ENCODE results near the gene MLEC. TPM values are rescaled to one million over a fixed set of nuclear protein-coding genes. Genes with fewer than 3 reads are reported as not detected.
A peak's percentile ranks its signal among the peaks of the same experiment; 100 is the strongest.

MLEC gene
- total and polyA plus RNA-seq, 12 donors, result 68.3 to 555 (median 264) TPM

DNA sequence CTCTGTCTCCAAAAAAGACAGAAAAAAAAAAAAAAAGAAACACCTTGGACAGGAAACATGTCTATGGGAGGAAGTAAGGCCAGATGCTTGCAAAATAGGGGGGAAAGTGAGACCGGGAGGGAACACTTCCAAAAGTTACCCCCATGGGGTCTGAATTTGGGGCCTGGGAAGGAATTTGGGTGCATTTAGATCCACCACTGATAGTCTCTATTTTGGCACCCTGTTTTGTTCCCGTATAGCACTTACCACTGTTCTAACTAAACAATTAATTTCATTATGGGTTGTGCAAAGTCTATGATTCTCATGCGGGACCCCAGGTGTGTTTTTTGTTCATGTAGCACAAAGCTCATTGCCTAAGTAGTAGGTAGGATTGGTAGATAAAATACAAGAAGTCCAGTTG is 1.4 kb upstream of the MLEC start:
- Histone ChIP-seq H3K27ac (peak overlapping the region in 2 of 5 donors; percentile 19 to 93), H3K9me3 (replicated peaks in 1 of 3) (no peaks in the 10 kb centered on the region), H3K36me3 (replicated peaks in 1 of 2) (no peaks in the 10 kb centered on the region), H3K4me3 (no peak overlapping the region), H3K27me3 (no peaks in the 10 kb centered on the region), H3K4me1 (replicated peaks in 1 of 2) (peaks cover 22 to 37% of the 10 kb centered on the region in 2 donors)
- no peak for DNase-seq
- TF ChIP-seq POLR2A (IDR thresholded peaks at IDR 0.05), result no peak
- TF ChIP-seq, protein P1, sequence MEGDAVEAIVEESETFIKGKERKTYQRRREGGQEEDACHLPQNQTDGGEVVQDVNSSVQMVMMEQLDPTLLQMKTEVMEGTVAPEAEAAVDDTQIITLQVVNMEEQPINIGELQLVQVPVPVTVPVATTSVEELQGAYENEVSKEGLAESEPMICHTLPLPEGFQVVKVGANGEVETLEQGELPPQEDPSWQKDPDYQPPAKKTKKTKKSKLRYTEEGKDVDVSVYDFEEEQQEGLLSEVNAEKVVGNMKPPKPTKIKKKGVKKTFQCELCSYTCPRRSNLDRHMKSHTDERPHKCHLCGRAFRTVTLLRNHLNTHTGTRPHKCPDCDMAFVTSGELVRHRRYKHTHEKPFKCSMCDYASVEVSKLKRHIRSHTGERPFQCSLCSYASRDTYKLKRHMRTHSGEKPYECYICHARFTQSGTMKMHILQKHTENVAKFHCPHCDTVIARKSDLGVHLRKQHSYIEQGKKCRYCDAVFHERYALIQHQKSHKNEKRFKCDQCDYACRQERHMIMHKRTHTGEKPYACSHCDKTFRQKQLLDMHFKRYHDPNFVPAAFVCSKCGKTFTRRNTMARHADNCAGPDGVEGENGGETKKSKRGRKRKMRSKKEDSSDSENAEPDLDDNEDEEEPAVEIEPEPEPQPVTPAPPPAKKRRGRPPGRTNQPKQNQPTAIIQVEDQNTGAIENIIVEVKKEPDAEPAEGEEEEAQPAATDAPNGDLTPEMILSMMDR (IDR thresholded peaks at IDR 0.05), result no peak
- 55 to 69% (median 64%) methylated on average over 3 of the region's 3 CpGs for WGBS, 4 donors
- intact Hi-C loops (cut with DNase I), result no loop called here

DNA sequence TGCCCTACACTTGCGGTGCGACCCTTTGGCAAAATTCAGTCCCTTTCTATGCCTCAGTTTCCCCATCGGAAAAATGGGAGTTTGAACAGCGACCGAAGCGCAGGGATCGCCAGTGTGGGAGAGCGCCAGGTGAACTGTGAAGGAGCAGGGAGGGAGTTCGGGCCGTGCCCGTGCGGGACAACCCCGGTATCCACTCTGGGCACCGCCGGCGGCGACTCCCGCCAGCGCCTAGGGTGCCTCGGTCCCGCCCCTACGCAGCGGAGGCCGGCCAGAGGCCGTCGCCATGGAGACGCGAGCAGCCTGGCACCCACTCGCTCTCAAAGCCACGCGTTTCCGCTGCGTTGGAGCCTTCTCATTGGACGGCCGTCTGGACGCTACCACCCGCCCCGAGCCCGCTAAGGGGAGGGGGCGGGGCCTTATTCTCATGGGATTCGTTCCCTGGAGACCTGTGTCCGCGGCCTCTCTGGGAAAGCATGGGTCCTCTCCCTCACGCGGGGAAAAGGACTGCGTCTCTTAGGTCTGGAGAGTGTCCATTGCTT is 729 bp upstream of the MLEC start:
- peaks cover 29 to 44% of the 10 kb centered on the region in 2 donors for H3K4me1 ChIP-seq (replicated peaks in 1 of 2)
- 0 to 1% (median 0%) methylated on average over 11 to 46 of the region's 46 CpGs for WGBS, 4 donors
- intact Hi-C loops (cut with DNase I), result no loop called here
- no peaks in the 10 kb centered on the region for H3K9me3 ChIP-seq (replicated peaks in 1 of 3)
- peak overlapping the region in 3 of 4 donors; percentile 59 to 92 (median 64) for H3K4me3 ChIP-seq
- peak; percentile 98 to 99 (median 99) for DNase-seq
- H3K27me3 ChIP-seq, result no peaks in the 10 kb centered on the region
- TF ChIP-seq, protein P1 (IDR thresholded peaks at IDR 0.05), result no peak
- peak in 1 of 2 donors; percentile 59 for TF ChIP-seq POLR2A (IDR thresholded peaks at IDR 0.05)
- peak overlapping the region; percentile 78 to 94 (median 85) for H3K27ac ChIP-seq
- no peaks in the 10 kb centered on the region for H3K36me3 ChIP-seq (replicated peaks in 1 of 2)

DNA sequence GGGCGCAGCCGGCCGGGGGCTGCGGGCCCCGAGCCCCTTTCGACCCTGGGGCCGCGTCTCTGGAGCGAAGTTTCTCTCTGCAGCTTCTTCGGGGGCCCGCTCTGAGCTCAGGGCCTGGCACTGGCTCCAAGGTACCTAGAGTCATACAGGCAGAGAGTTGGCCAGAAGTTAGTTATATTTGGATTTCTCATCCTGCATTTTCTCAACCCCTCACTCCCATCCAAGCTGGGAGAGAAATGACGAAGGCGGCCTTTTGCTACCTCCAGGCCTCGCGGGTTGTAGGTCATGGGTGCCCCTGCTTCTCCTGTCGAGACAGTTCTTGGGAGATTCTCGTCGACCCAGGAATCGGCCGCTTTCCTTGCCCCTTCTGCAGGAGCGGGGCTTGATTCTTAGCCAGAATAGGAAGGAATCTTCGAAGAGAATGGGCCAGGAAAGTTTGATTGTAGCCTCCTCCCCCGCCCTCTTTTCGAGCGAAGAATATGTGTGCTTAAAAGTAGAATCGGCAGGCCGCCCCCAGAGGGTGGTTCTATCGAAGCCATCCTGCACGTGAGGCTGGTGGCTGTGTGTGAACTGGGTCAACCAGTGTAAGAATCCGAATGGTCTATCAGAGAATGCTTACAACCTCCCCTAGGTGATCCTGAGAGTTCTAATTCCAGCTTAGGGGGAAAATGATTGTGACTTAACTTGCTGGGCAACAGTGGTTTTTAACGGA is 785 bp downstream of the MLEC start:
- intact Hi-C loops (cut with DNase I), result no loop called here
- DNase-seq, result peak in 3 of 7 donors; percentile 44 to 54 (median 49)
- no peaks in the 10 kb centered on the region for H3K27me3 ChIP-seq
- H3K9me3 ChIP-seq (replicated peaks in 1 of 3), result no peaks in the 10 kb centered on the region
- 0 to 2% (median 1%) methylated on average over 10 to 31 of the region's 31 CpGs for WGBS, 4 donors
- H3K27ac ChIP-seq, result peak overlapping the region; percentile 3 to 94 (median 82)
- H3K4me3 ChIP-seq, result peak overlapping the region; percentile 15 to 92 (median 56)
- no peak for TF ChIP-seq POLR2A (IDR thresholded peaks at IDR 0.05)
- TF ChIP-seq, protein P1 (IDR thresholded peaks at IDR 0.05), result no peak
- H3K4me1 ChIP-seq (replicated peaks in 1 of 2), result peaks cover 44 to 60% of the 10 kb centered on the region in 2 donors
- no peaks in the 10 kb centered on the region for H3K36me3 ChIP-seq (replicated peaks in 1 of 2)

DNA sequence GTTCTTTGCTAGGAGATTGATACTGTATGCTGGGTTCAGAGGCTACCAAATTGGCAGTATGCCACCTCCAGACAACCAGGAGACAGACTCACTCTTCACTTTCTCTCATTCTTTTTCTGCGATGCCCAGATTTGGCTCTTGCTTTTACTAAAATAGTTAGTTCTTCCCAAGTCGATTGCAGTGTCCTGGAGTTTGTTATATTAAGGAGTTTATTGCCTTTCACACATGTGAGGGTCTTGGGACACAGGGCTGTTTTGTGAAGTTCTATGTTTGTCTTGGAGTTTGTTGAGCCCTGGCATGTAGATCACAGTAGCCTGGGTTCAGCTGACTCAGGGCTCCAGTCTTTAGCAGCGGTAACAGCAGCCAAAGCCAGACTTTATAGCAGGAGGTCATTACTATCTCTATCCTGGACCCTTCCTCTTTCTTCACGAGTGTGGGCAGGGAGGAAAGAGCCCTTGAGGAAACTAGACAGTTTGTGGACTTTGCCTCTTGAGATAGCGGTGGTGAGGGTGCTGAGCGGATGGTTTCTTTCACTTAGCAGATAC is 1.6 kb downstream of the MLEC start:
- 3 to 11% (median 5%) methylated on average over 5 to 6 of the region's 6 CpGs for WGBS, 4 donors
- peaks cover 0 to 1% of the 10 kb centered on the region in 2 donors for H3K36me3 ChIP-seq (replicated peaks in 1 of 2)
- peak overlapping the region in 3 of 5 donors; percentile 82 to 94 (median 93) for H3K27ac ChIP-seq
- peak in 1 of 2 donors; percentile 10 for TF ChIP-seq POLR2A (IDR thresholded peaks at IDR 0.05)
- TF ChIP-seq, protein P1 (IDR thresholded peaks at IDR 0.05), result no peak
- H3K27me3 ChIP-seq, result no peaks in the 10 kb centered on the region
- H3K9me3 ChIP-seq (replicated peaks in 1 of 3), result no peaks in the 10 kb centered on the region
- peak overlapping the region in 3 of 4 donors; percentile 49 to 92 (median 64) for H3K4me3 ChIP-seq
- peak in 3 of 7 donors; percentile 53 to 60 (median 54) for DNase-seq
- H3K4me1 ChIP-seq (replicated peaks in 1 of 2), result peaks cover 50 to 68% of the 10 kb centered on the region in 2 donors
- intact Hi-C loops (cut with DNase I), result no loop called here
